Measurements from ENCODE around the gene MMP1. TPM values are rescaled to one million over a fixed set of nuclear protein-coding genes. Genes with fewer than 3 reads are reported as not detected.

MMP1 gene
- total RNA-seq, 1 experiment from 2014 or later: 15.7 TPM

DNA sequence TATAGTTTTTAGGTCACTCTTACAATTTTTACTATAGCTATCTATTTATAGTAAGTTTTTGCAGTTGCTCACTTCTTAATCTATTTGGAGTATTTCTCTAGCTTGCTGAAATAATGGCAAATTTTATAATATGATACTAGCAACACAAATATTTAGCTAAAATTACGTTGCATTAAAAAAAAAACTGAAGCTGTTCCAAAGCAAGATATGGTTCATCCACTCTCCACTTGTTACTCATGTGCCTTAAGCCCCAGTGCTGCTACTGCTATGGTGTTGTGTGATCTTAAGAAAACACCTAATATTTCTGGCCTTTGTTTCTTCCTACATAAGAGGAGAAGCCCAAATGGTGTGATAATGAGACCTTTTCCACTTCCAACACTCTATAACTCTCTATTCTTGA lies 45.0 kb upstream of the MMP1 start:
- DNase-seq: no peak
- Mint-ChIP-seq H3K27ac (ENCODE audit: unreplicated experiment) (no peak overlapping the region), H3K4me1 (ENCODE audit: low read depth, unreplicated experiment) (no peaks in the 10 kb centered on the region), H3K27me3 (ENCODE audit: insufficient read depth, unreplicated experiment) (peaks cover 19% of the 10 kb centered on the region), H3K36me3 (ENCODE audit: insufficient read depth, unreplicated experiment) (no peaks in the 10 kb centered on the region), H3K9me3 (ENCODE audit: unreplicated experiment) (no peaks in the 10 kb centered on the region), H3K4me3 (ENCODE audit: unreplicated experiment) (no peak overlapping the region)
- H3K4me1 ChIP-seq: no peaks in the 10 kb centered on the region
- CTCF ChIA-PET: interaction anchor here (0.7 kb wide), 1 partner anchor 33 kb away, joined by 3 read pairs; no protein-coding TSS in a partner anchor
- no peaks in the 10 kb centered on the region for H3K27me3 ChIP-seq (replicated peaks; ENCODE audit: control insufficient read depth, insufficient read depth, low read length)
- TF ChIP-seq, protein P1, sequence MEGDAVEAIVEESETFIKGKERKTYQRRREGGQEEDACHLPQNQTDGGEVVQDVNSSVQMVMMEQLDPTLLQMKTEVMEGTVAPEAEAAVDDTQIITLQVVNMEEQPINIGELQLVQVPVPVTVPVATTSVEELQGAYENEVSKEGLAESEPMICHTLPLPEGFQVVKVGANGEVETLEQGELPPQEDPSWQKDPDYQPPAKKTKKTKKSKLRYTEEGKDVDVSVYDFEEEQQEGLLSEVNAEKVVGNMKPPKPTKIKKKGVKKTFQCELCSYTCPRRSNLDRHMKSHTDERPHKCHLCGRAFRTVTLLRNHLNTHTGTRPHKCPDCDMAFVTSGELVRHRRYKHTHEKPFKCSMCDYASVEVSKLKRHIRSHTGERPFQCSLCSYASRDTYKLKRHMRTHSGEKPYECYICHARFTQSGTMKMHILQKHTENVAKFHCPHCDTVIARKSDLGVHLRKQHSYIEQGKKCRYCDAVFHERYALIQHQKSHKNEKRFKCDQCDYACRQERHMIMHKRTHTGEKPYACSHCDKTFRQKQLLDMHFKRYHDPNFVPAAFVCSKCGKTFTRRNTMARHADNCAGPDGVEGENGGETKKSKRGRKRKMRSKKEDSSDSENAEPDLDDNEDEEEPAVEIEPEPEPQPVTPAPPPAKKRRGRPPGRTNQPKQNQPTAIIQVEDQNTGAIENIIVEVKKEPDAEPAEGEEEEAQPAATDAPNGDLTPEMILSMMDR (IDR thresholded peaks at IDR 0.05; ENCODE audit: insufficient read depth in 1 of 2, low read depth in 1 of 2, low read length in 1 of 2, severe bottlenecking in 1 of 2, unreplicated experiment in 1 of 2): no peak
- no peak overlapping the region for H3K4me3 ChIP-seq (ENCODE audit: low read depth, low read length)
- no peaks in the 10 kb centered on the region for H3K9me3 ChIP-seq
- intact Hi-C loops (cut with micrococcal nuclease; ENCODE audit: unreplicated experiment): no loop called here
- POLR2A ChIA-PET: no interaction called here
- no TSS peak for BruUV-seq (replicated peaks)
- H3K36me3 ChIP-seq (ENCODE audit: control insufficient read depth, insufficient read depth, low read length): no peaks in the 10 kb centered on the region

GRCh38 chr11:102840018-102840417 lies 42.1 kb upstream of the MMP1 start:
- Mint-ChIP-seq H3K9me3 (ENCODE audit: unreplicated experiment) (no peaks in the 10 kb centered on the region), H3K27me3 (ENCODE audit: insufficient read depth, unreplicated experiment) (peaks cover 15% of the 10 kb centered on the region), H3K4me1 (ENCODE audit: low read depth, unreplicated experiment) (no peaks in the 10 kb centered on the region), H3K4me3 (ENCODE audit: unreplicated experiment) (no peak overlapping the region), H3K36me3 (ENCODE audit: insufficient read depth, unreplicated experiment) (no peaks in the 10 kb centered on the region), H3K27ac (ENCODE audit: unreplicated experiment) (no peak overlapping the region)
- Histone ChIP-seq H3K4me3 (ENCODE audit: low read depth, low read length) (no peak overlapping the region), H3K4me1 (no peaks in the 10 kb centered on the region), H3K9me3 (no peaks in the 10 kb centered on the region), H3K27me3 (replicated peaks; ENCODE audit: control insufficient read depth, insufficient read depth, low read length) (no peaks in the 10 kb centered on the region), H3K36me3 (ENCODE audit: control insufficient read depth, insufficient read depth, low read length) (no peaks in the 10 kb centered on the region)
- no peak for DNase-seq
- BruUV-seq (replicated peaks): no TSS peak
- intact Hi-C loops (cut with micrococcal nuclease; ENCODE audit: unreplicated experiment): no loop called here
- TF ChIP-seq, protein P1 (IDR thresholded peaks at IDR 0.05; ENCODE audit: insufficient read depth in 1 of 2, low read depth in 1 of 2, low read length in 1 of 2, severe bottlenecking in 1 of 2, unreplicated experiment in 1 of 2): no peak
- ChIA-PET POLR2A (no interaction called here), CTCF (no interaction called here)

- ChIA-PET POLR2A (no interaction called here), CTCF (no interaction called here)
- Mint-ChIP-seq H3K36me3 (ENCODE audit: insufficient read depth, unreplicated experiment) (no peaks in the 10 kb centered on the region), H3K4me1 (ENCODE audit: low read depth, unreplicated experiment) (no peaks in the 10 kb centered on the region), H3K27me3 (ENCODE audit: insufficient read depth, unreplicated experiment) (peaks cover 4% of the 10 kb centered on the region), H3K9me3 (ENCODE audit: unreplicated experiment) (no peaks in the 10 kb centered on the region), H3K27ac (ENCODE audit: unreplicated experiment) (no peak overlapping the region), H3K4me3 (ENCODE audit: unreplicated experiment) (no peak overlapping the region)
- BruUV-seq (replicated peaks): no TSS peak
- TF ChIP-seq, protein P1 (IDR thresholded peaks at IDR 0.05; ENCODE audit: insufficient read depth in 1 of 2, low read depth in 1 of 2, low read length in 1 of 2, severe bottlenecking in 1 of 2, unreplicated experiment in 1 of 2): no peak
- Histone ChIP-seq H3K27me3 (replicated peaks; ENCODE audit: control insufficient read depth, insufficient read depth, low read length) (no peaks in the 10 kb centered on the region), H3K4me3 (ENCODE audit: low read depth, low read length) (no peak overlapping the region), H3K4me1 (no peaks in the 10 kb centered on the region), H3K36me3 (ENCODE audit: control insufficient read depth, insufficient read depth, low read length) (no peaks in the 10 kb centered on the region), H3K9me3 (no peaks in the 10 kb centered on the region)
- no peak for DNase-seq
- intact Hi-C loops (cut with micrococcal nuclease; ENCODE audit: unreplicated experiment): no loop called here
These were observed 39.7 kb upstream of the MMP1 start for GRCh38 chr11:102837646-102838045.
